ENCODE data around the gene RGMA.

GRCh38 chr15:93026380-93026817, 62.6 kb downstream of the RGMA start:
- no peak for TF ChIP-seq GATA3 (IDR thresholded peaks at IDR 0.05; ENCODE audit: low read depth, low read length)
- no peak for TF ChIP-seq GATA2 (IDR thresholded peaks at IDR 0.05; ENCODE audit: low read depth, low read length)

Data from SH-SY5Y (cell line).